Anterior cingulate cortex (tissue), 58 donors: ENCODE measurements around the gene MYEF2.

Source experiments
- DNase-seq, 58 donors: peaks; one replicate each; lab custom pipeline; 2025; lab: John Stamatoyannopoulos, UW

The MYEF2 gene

GRCh38 chr15:48149858-48150257 is 28.2 kb downstream of the MYEF2 start:
- DNase-seq: no peak

- DNase-seq: no peak
These were observed 30.7 kb downstream of the MYEF2 start for GRCh38 chr15:48147358-48147757.

GRCh38 chr15:48145923-48146322 is 32.2 kb downstream of the MYEF2 start:
- DNase-seq: no peak

GRCh38 chr15:48144889-48145288 is 33.2 kb downstream of the MYEF2 start:
- DNase-seq: no peak

GRCh38 chr15:48143856-48144255 is 34.2 kb downstream of the MYEF2 start:
- no peak for DNase-seq

- no peak for DNase-seq
These were observed 45.2 kb downstream of the MYEF2 start for GRCh38 chr15:48132874-48133273.

GRCh38 chr15:48131324-48131723 is 46.8 kb downstream of the MYEF2 start:
- no peak for DNase-seq

GRCh38 chr15:48126667-48127355 is 51.3 kb downstream of the MYEF2 start:
- no peak for DNase-seq

GRCh38 chr15:48121849-48122248 is 56.2 kb downstream of the MYEF2 start:
- DNase-seq: no peak

GRCh38 chr15:48120745-48121144 is 57.4 kb downstream of the MYEF2 start, which contains the start of gene SLC24A5:
Gene SLC24A5, plus strand, starts transcription at chr15:48120990. Its CDS starts 55 bp downstream, at chr15:48121045.
- DNase-seq: no peak

GRCh38 chr15:48119277-48119676 is 58.8 kb downstream of the MYEF2 start:
- no peak for DNase-seq

GRCh38 chr15:48112242-48112641 is 65.9 kb downstream of the MYEF2 start:
- peak in 3 of 58 donors; percentile 1 to 7 (median 2) for DNase-seq

- no peak for DNase-seq
These were observed 68.1 kb downstream of the MYEF2 start for GRCh38 chr15:48109856-48110531.

- no peak for DNase-seq
These were observed 68.9 kb downstream of the MYEF2 start for GRCh38 chr15:48109212-48109611.

GRCh38 chr15:48105936-48106335 is 72.2 kb downstream of the MYEF2 start:
- DNase-seq: no peak

GRCh38 chr15:48103647-48104046 is 74.4 kb downstream of the MYEF2 start:
- no peak for DNase-seq

- DNase-seq: no peak
These were observed 75.9 kb downstream of the MYEF2 start for GRCh38 chr15:48102167-48102566.

GRCh38 chr15:48101376-48101961 is 76.6 kb downstream of the MYEF2 start:
- DNase-seq: no peak

GRCh38 chr15:48097264-48097663 is 80.8 kb downstream of the MYEF2 start:
- no peak for DNase-seq

- peak in 10 of 58 donors; percentile 1 to 20 (median 3) for DNase-seq
These were observed 81.3 kb downstream of the MYEF2 start for GRCh38 chr15:48096813-48097212.

- no peak for DNase-seq
These were observed 81.7 kb downstream of the MYEF2 start for GRCh38 chr15:48096355-48096786.

GRCh38 chr15:48091522-48091921 is 86.6 kb downstream of the MYEF2 start:
- no peak for DNase-seq
